ENCODE data around the gene CDK12. TPM values are rescaled to one million over a fixed set of nuclear protein-coding genes. Genes with fewer than 3 reads are reported as not detected.

Gene CDK12
- total and polyA plus RNA-seq, 10 of the 15 experiments (the other 5 are each of a cell fraction or from before 2014, with no cell fraction given), result 3.2 to 55.1 (median 31.9) TPM

- no peak overlapping the region for H3K27ac ChIP-seq (ENCODE audit: control insufficient read depth, insufficient read depth)
- TF ChIP-seq ZBTB4 (CRISPR knock-in tag; IDR thresholded peaks at IDR 0.05) (no peak), MYB (IDR thresholded peaks at IDR 0.05; ENCODE audit: borderline replicate concordance, low read depth, low read length) (no peak), HCFC1 (IDR thresholded peaks at IDR 0.05; ENCODE audit: low read length) (no peak), SMAD5 (IDR thresholded peaks at IDR 0.05; ENCODE audit: low read depth) (no peak), NBN (IDR thresholded peaks at IDR 0.05) (no peak), RBBP5 (conservative IDR thresholded peaks at IDR 0.05) (no peak), NFYA (IDR thresholded peaks at IDR 0.05; ENCODE audit: borderline replicate concordance, low read depth, low read length) (no peak)
- TF ChIP-seq, protein P1, sequence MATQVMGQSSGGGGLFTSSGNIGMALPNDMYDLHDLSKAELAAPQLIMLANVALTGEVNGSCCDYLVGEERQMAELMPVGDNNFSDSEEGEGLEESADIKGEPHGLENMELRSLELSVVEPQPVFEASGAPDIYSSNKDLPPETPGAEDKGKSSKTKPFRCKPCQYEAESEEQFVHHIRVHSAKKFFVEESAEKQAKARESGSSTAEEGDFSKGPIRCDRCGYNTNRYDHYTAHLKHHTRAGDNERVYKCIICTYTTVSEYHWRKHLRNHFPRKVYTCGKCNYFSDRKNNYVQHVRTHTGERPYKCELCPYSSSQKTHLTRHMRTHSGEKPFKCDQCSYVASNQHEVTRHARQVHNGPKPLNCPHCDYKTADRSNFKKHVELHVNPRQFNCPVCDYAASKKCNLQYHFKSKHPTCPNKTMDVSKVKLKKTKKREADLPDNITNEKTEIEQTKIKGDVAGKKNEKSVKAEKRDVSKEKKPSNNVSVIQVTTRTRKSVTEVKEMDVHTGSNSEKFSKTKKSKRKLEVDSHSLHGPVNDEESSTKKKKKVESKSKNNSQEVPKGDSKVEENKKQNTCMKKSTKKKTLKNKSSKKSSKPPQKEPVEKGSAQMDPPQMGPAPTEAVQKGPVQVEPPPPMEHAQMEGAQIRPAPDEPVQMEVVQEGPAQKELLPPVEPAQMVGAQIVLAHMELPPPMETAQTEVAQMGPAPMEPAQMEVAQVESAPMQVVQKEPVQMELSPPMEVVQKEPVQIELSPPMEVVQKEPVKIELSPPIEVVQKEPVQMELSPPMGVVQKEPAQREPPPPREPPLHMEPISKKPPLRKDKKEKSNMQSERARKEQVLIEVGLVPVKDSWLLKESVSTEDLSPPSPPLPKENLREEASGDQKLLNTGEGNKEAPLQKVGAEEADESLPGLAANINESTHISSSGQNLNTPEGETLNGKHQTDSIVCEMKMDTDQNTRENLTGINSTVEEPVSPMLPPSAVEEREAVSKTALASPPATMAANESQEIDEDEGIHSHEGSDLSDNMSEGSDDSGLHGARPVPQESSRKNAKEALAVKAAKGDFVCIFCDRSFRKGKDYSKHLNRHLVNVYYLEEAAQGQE (IDR thresholded peaks at IDR 0.05; ENCODE audit: low read depth, low read length), result no peak
- TF ChIP-seq, protein P2, sequence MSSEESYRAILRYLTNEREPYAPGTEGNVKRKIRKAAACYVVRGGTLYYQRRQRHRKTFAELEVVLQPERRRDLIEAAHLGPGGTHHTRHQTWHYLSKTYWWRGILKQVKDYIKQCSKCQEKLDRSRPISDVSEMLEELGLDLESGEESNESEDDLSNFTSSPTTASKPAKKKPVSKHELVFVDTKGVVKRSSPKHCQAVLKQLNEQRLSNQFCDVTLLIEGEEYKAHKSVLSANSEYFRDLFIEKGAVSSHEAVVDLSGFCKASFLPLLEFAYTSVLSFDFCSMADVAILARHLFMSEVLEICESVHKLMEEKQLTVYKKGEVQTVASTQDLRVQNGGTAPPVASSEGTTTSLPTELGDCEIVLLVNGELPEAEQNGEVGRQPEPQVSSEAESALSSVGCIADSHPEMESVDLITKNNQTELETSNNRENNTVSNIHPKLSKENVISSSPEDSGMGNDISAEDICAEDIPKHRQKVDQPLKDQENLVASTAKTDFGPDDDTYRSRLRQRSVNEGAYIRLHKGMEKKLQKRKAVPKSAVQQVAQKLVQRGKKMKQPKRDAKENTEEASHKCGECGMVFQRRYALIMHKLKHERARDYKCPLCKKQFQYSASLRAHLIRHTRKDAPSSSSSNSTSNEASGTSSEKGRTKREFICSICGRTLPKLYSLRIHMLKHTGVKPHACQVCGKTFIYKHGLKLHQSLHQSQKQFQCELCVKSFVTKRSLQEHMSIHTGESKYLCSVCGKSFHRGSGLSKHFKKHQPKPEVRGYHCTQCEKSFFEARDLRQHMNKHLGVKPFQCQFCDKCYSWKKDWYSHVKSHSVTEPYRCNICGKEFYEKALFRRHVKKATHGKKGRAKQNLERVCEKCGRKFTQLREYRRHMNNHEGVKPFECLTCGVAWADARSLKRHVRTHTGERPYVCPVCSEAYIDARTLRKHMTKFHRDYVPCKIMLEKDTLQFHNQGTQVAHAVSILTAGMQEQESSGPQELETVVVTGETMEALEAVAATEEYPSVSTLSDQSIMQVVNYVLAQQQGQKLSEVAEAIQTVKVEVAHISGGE (CRISPR knock-in tag; IDR thresholded peaks at IDR 0.05), result no peak
- TF ChIP-seq, protein P3, sequence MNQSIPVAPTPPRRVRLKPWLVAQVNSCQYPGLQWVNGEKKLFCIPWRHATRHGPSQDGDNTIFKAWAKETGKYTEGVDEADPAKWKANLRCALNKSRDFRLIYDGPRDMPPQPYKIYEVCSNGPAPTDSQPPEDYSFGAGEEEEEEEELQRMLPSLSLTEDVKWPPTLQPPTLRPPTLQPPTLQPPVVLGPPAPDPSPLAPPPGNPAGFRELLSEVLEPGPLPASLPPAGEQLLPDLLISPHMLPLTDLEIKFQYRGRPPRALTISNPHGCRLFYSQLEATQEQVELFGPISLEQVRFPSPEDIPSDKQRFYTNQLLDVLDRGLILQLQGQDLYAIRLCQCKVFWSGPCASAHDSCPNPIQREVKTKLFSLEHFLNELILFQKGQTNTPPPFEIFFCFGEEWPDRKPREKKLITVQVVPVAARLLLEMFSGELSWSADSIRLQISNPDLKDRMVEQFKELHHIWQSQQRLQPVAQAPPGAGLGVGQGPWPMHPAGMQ (IDR thresholded peaks at IDR 0.05; ENCODE audit: borderline replicate concordance), result no peak
- H3K4me1 ChIP-seq (ENCODE audit: control insufficient read depth, insufficient read depth, low read length), result no peaks in the 10 kb centered on the region
- in situ Hi-C loops (cut with MboI), result no loop called here
- no peak for FAIRE-seq
- SMC1A ChIA-PET (ENCODE audit: uncharacterized antibody, unreplicated experiment), result no interaction called here
- CTCF ChIA-PET, result interaction anchor here (0.9 to 1.4 kb wide), 2 partner anchors 41 to 597 kb away, joined by 3 read pairs; no protein-coding TSS in a partner anchor
- POLR2A ChIA-PET, result no interaction called here
- no peaks in the 10 kb centered on the region for H3K9me3 ChIP-seq (replicated peaks; ENCODE audit: control insufficient read depth, insufficient read depth, low read length)
- no peak overlapping the region for H3K9ac ChIP-seq (ENCODE audit: control insufficient read depth, insufficient read depth, low read length)
- ATAC-seq, result no peak
- H3K4me3 ChIP-seq, result no peak overlapping the region
- no peak for DNase-seq (ENCODE audit: low read depth, low spot score)
- intact Hi-C loops (cut with micrococcal nuclease; ENCODE audit: unreplicated experiment), result no loop called here
- no peaks in the 10 kb centered on the region for H3K79me2 ChIP-seq (ENCODE audit: control insufficient read depth, insufficient read depth, low read length)
- no peaks in the 10 kb centered on the region for H4K20me1 ChIP-seq (ENCODE audit: control insufficient read depth, insufficient read depth)
- BruUV-seq (replicated peaks), result no TSS peak
- RAD21 ChIA-PET (ENCODE audit: unreplicated experiment), result no interaction called here
- H3K27me3 ChIP-seq (replicated peaks in 1 of 2; ENCODE audit: control insufficient read depth in 2 of 2, insufficient read depth in 2 of 2, low read length in 1 of 2), result peaks cover 0 to 4% of the 10 kb centered on the region in 2 experiments; a peak in 2 of 4 replicates
- H2AFZ ChIP-seq (ENCODE audit: control insufficient read depth, low read depth, low read length), result no peak overlapping the region
- no peaks in the 10 kb centered on the region for H3K36me3 ChIP-seq (ENCODE audit: control insufficient read depth in 2 of 2, insufficient read depth in 2 of 2, low read length in 1 of 2)
- no peak overlapping the region for H3K4me2 ChIP-seq (ENCODE audit: control insufficient read depth, insufficient read depth)
- WGBS (ENCODE audit: insufficient coverage, insufficient replicate concordance, low lambda C conversion rate, missing lambda C conversion rate), result 71% methylated on average over 7 of the region's 7 CpGs
These were observed 118.8 kb downstream of the CDK12 start for GRCh38 chr17:39580082-39580468.

Measured in GM12878 (cell line).